IMR-90 (cell line): ENCODE results near the gene ROBO1. TPM values are rescaled to one million over a fixed set of nuclear protein-coding genes. Genes with fewer than 3 reads are reported as not detected.

Experiments used
- ATAC-seq: fragments of 200-7000 bp; cut with Tn5 transposase; 2 replicates; pipeline ENCODE4 v1.9.1; 2020; ENCODE audit warnings: low read depth, mild to moderate bottlenecking, moderate library complexity
- BruUV-seq: library from RNA; stranded (reverse); fragments of 400-500 nt; replicated peaks from 2 replicates; lab custom pipeline; 2021; lab: Mats Ljungman, UMichigan
- CTCF ChIA-PET: fragments of 300-600 bp; formaldehyde crosslinking; extraction: SDS; loops from one replicate; lab custom pipeline; 2021; ENCODE audit warnings: antibody characterized with exemption; lab: Yijun Ruan, JAX
- POLR2A ChIA-PET: fragments of 300-600 bp; sonication (Branson Sonifier 250); formaldehyde crosslinking; loops from one replicate; lab custom pipeline; 2022; ENCODE audit warnings: antibody characterized with exemption; ENCODE audit not compliant: unreplicated experiment; lab: Charles Lee
- DNase-seq: peaks from one replicate; pipeline ENCODE4 v3.0.0; 2013
- H2AFZ ChIP-seq: replicated peaks from 2 replicates; pipeline ENCODE3; 2013; ENCODE audit warnings: low read length, mild to moderate bottlenecking; ENCODE audit not compliant: poor library complexity
- H2AK5ac ChIP-seq: 2 replicates; pipeline ENCODE4 v1.6.1; 2013; ENCODE audit warnings: low read depth, low read length, inconsistent platforms
- H2AK9ac ChIP-seq: replicated peaks from 2 replicates; pipeline ENCODE3; 2013; ENCODE audit warnings: mild to moderate bottlenecking, low read depth, low read length, moderate library complexity; ENCODE audit not compliant: poor library complexity
- H2BK120ac ChIP-seq: 2 replicates; pipeline ENCODE4 v1.6.1; 2013; ENCODE audit warnings: low read depth, low read length, inconsistent platforms
- H2BK15ac ChIP-seq: 3 replicates; pipeline ENCODE4 v1.6.1; 2013; ENCODE audit warnings: low read depth, low read length, inconsistent platforms
- H2BK20ac ChIP-seq: 2 replicates; pipeline ENCODE4 v1.6.1; 2013; ENCODE audit warnings: low read depth, mild to moderate bottlenecking, inconsistent platforms, low read length, moderate library complexity
- H2BK5ac ChIP-seq: 2 replicates; pipeline ENCODE4 v1.6.1; 2013; ENCODE audit warnings: mild to moderate bottlenecking, low read depth, low read length, inconsistent platforms; ENCODE audit not compliant: poor library complexity, severe bottlenecking
- H3K14ac ChIP-seq: replicated peaks from 2 replicates; pipeline ENCODE4 v1.6.1; 2013; ENCODE audit warnings: low read depth, low read length, inconsistent platforms
- H3K18ac ChIP-seq: 2 replicates; pipeline ENCODE4 v1.6.1; 2013; ENCODE audit warnings: low read depth, low read length, control low read depth
- H3K23ac ChIP-seq: 2 replicates; pipeline ENCODE4 v1.6.1; 2013; ENCODE audit warnings: low read depth, low read length, inconsistent platforms
- H3K27ac ChIP-seq: 2 replicates; pipeline ENCODE4 v1.5.1; 2013; ENCODE audit warnings: mild to moderate bottlenecking, control low read depth, low read length; ENCODE audit not compliant: insufficient read depth
- H3K27me3 ChIP-seq: 2 replicates; pipeline ENCODE4 v1.6.1; 2013; ENCODE audit warnings: low read length; ENCODE audit not compliant: control insufficient read depth, insufficient read depth
- H3K36me3 ChIP-seq: 2 replicates; pipeline ENCODE4 v1.6.1; 2013; ENCODE audit warnings: low read length, mixed read lengths; ENCODE audit not compliant: control insufficient read depth, insufficient read depth
- H3K4ac ChIP-seq: 2 replicates; pipeline ENCODE4 v1.6.1; 2013; ENCODE audit warnings: low read depth, low read length, inconsistent platforms
- H3K4me1 ChIP-seq: 2 replicates; pipeline ENCODE4 v1.6.1; 2013; ENCODE audit warnings: low read length, mixed read lengths; ENCODE audit not compliant: control insufficient read depth, insufficient read depth
- H3K4me2 ChIP-seq: 2 replicates; pipeline ENCODE4 v1.6.1; 2013; ENCODE audit warnings: low read depth, mild to moderate bottlenecking, control low read depth, low read length, moderate library complexity
- H3K4me3 ChIP-seq: 2 replicates; pipeline ENCODE4 v1.5.1; 2013; ENCODE audit warnings: low read depth, mild to moderate bottlenecking, control low read depth, low read length, moderate library complexity; ENCODE audit not compliant: insufficient read depth
- H3K56ac ChIP-seq: 2 replicates; pipeline ENCODE4 v1.6.1; 2013; ENCODE audit warnings: low read length, inconsistent platforms; ENCODE audit not compliant: insufficient read depth; ENCODE audit errors: extremely low read depth
- H3K79me1 ChIP-seq, 2 experiments: 2 replicates each; pipeline ENCODE4 v1.6.1; 2013; ENCODE audit warnings: low read length in 2 of 2, inconsistent platforms in 1 of 2, low read depth in 1 of 2
- H3K9ac ChIP-seq: 2 replicates; pipeline ENCODE4 v1.6.1; 2013; ENCODE audit warnings: low read depth, low read length, control low read depth
- H3K9me1 ChIP-seq: 2 replicates; pipeline ENCODE4 v1.6.1; 2013; ENCODE audit warnings: low read length, inconsistent platforms; ENCODE audit not compliant: insufficient read depth
- H3K9me3 ChIP-seq: 2 replicates; pipeline ENCODE4 v1.6.1; 2013; ENCODE audit warnings: low read length; ENCODE audit not compliant: control insufficient read depth, insufficient read depth
- H4K20me1 ChIP-seq: 2 replicates; pipeline ENCODE4 v1.6.1; 2013; ENCODE audit warnings: low read length, inconsistent platforms; ENCODE audit not compliant: insufficient read depth
- H4K5ac ChIP-seq: 2 replicates; pipeline ENCODE4 v1.6.1; 2013; ENCODE audit warnings: mild to moderate bottlenecking, low read depth, low read length, control low read depth
- H4K8ac ChIP-seq, 2 experiments: 2 replicates each; pipeline ENCODE4 v1.6.1; 2013; ENCODE audit warnings: low read depth in 2 of 2, low read length in 2 of 2, control low read depth in 1 of 2, inconsistent platforms in 1 of 2
- H4K91ac ChIP-seq: 2 replicates; pipeline ENCODE4 v1.6.1; 2013; ENCODE audit warnings: low read depth, low read length, inconsistent platforms; ENCODE audit not compliant: insufficient read depth
- BHLHE40 ChIP-seq: fragments of 150-350 bp; IDR thresholded peaks from 2 replicates; pipeline ENCODE4 v1.6.1; 2016; ENCODE audit warnings: mild to moderate bottlenecking, low read depth, low read length
- CEBPB ChIP-seq: IDR thresholded peaks from 2 replicates; pipeline ENCODE4 v1.6.1; 2012; ENCODE audit warnings: low read depth, low read length, improper control_type of control experiment
- CHD1 ChIP-seq: IDR thresholded peaks from 2 replicates; pipeline ENCODE4 v1.6.1; 2012; ENCODE audit warnings: low read depth, low read length, improper control_type of control experiment
- CTCF ChIP-seq: conservative IDR thresholded peaks from 2 replicates; pipeline ENCODE4 v1.5.1; 2012; ENCODE audit warnings: mild to moderate bottlenecking, low read depth, low read length, improper control_type of control experiment
- ELK1 ChIP-seq: fragments of 150-350 bp; IDR thresholded peaks from 2 replicates; pipeline ENCODE4 v1.6.1; 2016; ENCODE audit warnings: low read depth, mild to moderate bottlenecking, low read length, moderate library complexity, borderline replicate concordance
- FOS ChIP-seq: fragments of 150-350 bp; IDR thresholded peaks from 2 replicates; pipeline ENCODE4 v1.6.1; 2016; ENCODE audit warnings: low read depth, low read length
- MAFK ChIP-seq: IDR thresholded peaks from 2 replicates; pipeline ENCODE4 v1.6.1; 2012; ENCODE audit warnings: low read depth, low read length, improper control_type of control experiment
- MAZ ChIP-seq: IDR thresholded peaks from 2 replicates; pipeline ENCODE4 v1.6.1; 2012; ENCODE audit warnings: low read depth, mild to moderate bottlenecking, low read length, improper control_type of control experiment, moderate library complexity, borderline replicate concordance
- MXI1 ChIP-seq: IDR thresholded peaks from 2 replicates; pipeline ENCODE4 v1.6.1; 2012; ENCODE audit warnings: low read depth, mild to moderate bottlenecking, low read length, moderate library complexity, borderline replicate concordance
- NFE2L2 ChIP-seq: fragments of 150-350 bp; IDR thresholded peaks from 2 replicates; pipeline ENCODE4 v1.6.1; 2016; ENCODE audit warnings: low read depth, mild to moderate bottlenecking, low read length
- POLR2A ChIP-seq: IDR thresholded peaks from 2 replicates; pipeline ENCODE4 v1.6.1; 2012; ENCODE audit warnings: mild to moderate bottlenecking, low read depth, low read length
- RAD21 ChIP-seq: IDR thresholded peaks from 2 replicates; pipeline ENCODE4 v1.6.1; 2012; ENCODE audit warnings: low read length, improper control_type of control experiment
- RCOR1 ChIP-seq: IDR thresholded peaks from 2 replicates; pipeline ENCODE4 v1.6.1; 2012; ENCODE audit warnings: mild to moderate bottlenecking, low read length, improper control_type of control experiment; ENCODE audit not compliant: insufficient replicate concordance
- RFX5 ChIP-seq: IDR thresholded peaks from 2 replicates; pipeline ENCODE4 v1.8.0; 2012; ENCODE audit warnings: low read depth, mild to moderate bottlenecking, low read length, moderate library complexity
- SMC3 ChIP-seq: fragments of 150-350 bp; IDR thresholded peaks from 2 replicates; pipeline ENCODE4 v1.6.1; 2016; ENCODE audit warnings: low read depth, mild to moderate bottlenecking, antibody characterized with exemption, low read length, moderate library complexity
- USF2 ChIP-seq: fragments of 150-350 bp; IDR thresholded peaks from 2 replicates; pipeline ENCODE4 v1.6.1; 2017; ENCODE audit warnings: mild to moderate bottlenecking, antibody characterized with exemption, low read length, low read depth
- WGBS, 2 experiments: methylation state at CpG; one replicate each; pipeline versions ENCODE4 v1.1.5 to v1.1.7; 2013; ENCODE audit warnings: missing lambda C conversion rate in 2 of 2; ENCODE audit not compliant: insufficient read length in 1 of 2; ENCODE audit errors: extremely low coverage in 2 of 2; 5-methylcytosine and 5-hydroxymethylcytosine counted together
- dilution Hi-C: fragments of 300-500 bp; cut with HindIII; formaldehyde crosslinking; loops from one replicate; pipeline ENCODE4 v1.14.3; 2018; ENCODE audit warnings: low sequenced_read_pairs; ENCODE audit not compliant: unreplicated experiment
- in situ Hi-C: fragments of 300-500 bp; cut with MboI; formaldehyde crosslinking; loops from 3 replicates; pipeline ENCODE4 v1.14.3; 2019; ENCODE audit warnings: low sequenced_read_pairs, inconsistent platforms, mixed read lengths
- intact Hi-C: fragments of 100-400 bp; cut with micrococcal nuclease; formaldehyde crosslinking; loops from 2 replicates; pipeline ENCODE4 v1.10.0; 2022
- polyA plus RNA-seq, 3 experiments: library from polyadenylated mRNA; depleted of rRNA; stranded (reverse); fragments of >200 nt; gene quantifications; 2 replicates each; pipeline ENCODE4 v1.2.3, GENCODE V29; 2012; ENCODE audit warnings: low replicate concordance in 1 of 3
- total RNA-seq: library from RNA; depleted of rRNA; stranded (reverse); fragments of >200 nt; gene quantifications from 2 replicates; pipeline ENCODE4 v1.2.3, GENCODE V29; 2012

Gene ROBO1
- total and polyA plus RNA-seq, 2 of the 4 experiments (the other 2 are of a cell fraction) = 24.1 to 53.9 TPM

- no peak overlapping the region for H4K5ac ChIP-seq
- no peak overlapping the region for H3K56ac ChIP-seq
- TF ChIP-seq USF2 (no peak), BHLHE40 (no peak), CTCF (no peak), RFX5 (no peak), RCOR1 (no peak), FOS (no peak), CEBPB (no peak), MAFK (no peak), SMC3 (no peak), POLR2A (no peak), MXI1 (no peak), ELK1 (no peak), CHD1 (no peak), RAD21 (no peak), MAZ (no peak), NFE2L2 (no peak)
- dilution Hi-C loops (no loop called here), in situ Hi-C loops (no loop called here), intact Hi-C loops (loop anchor here (10.0 kb wide), 1 partner anchor 207 kb away; no protein-coding TSS in a partner anchor)
- H3K9me3 ChIP-seq = no peaks in the 10 kb centered on the region
- WGBS, 2 experiments = no CpG with 5 or more reads among the region's 3 CpGs
- ChIA-PET POLR2A (no interaction called here), CTCF (no interaction called here)
- no peak overlapping the region for H3K27ac ChIP-seq
- no peak overlapping the region for H2BK120ac ChIP-seq
- H2AK5ac ChIP-seq = 0 out of 2 replicates have a peak overlapping the region, but pooled peaks have one; percentile 43
- DNase-seq (no peak), ATAC-seq (no peak)
- H2AK9ac ChIP-seq = no peak overlapping the region
- peak overlapping the region; percentile 70; the same call in 1 of the 2 replicates for H3K4ac ChIP-seq
- no peak overlapping the region for H4K91ac ChIP-seq
- peak overlapping the region; percentile 74 for H2AFZ ChIP-seq
- H3K23ac ChIP-seq = peak overlapping the region; percentile 60; the same call in 1 of the 2 replicates
- H3K14ac ChIP-seq = 0 out of 2 replicates have a peak overlapping the region, but pooled peaks have one; percentile 62
- H3K4me1 ChIP-seq = peaks cover 4% of the 10 kb centered on the region; the same call in 1 of the 2 replicates
- H3K27me3 ChIP-seq = no peaks in the 10 kb centered on the region
- no peaks in the 10 kb centered on the region for H4K20me1 ChIP-seq
- no TSS peak for BruUV-seq
- H2BK5ac ChIP-seq = no peak overlapping the region
- no peak overlapping the region for H3K4me2 ChIP-seq
- no peaks in the 10 kb centered on the region for H3K36me3 ChIP-seq
- no peak overlapping the region for H3K9ac ChIP-seq
- no peak overlapping the region for H3K4me3 ChIP-seq
- H2BK15ac ChIP-seq = peak overlapping the region; percentile 89; the same call in 1 of the 3 replicates
- no peak overlapping the region; a peak in 1 of 4 replicates for H4K8ac ChIP-seq
- H2BK20ac ChIP-seq = no peak overlapping the region
- peaks cover 0 to 9% of the 10 kb centered on the region in 2 experiments; a peak in 2 of 4 replicates for H3K79me1 ChIP-seq
- no peak overlapping the region; the same call in 1 of the 2 replicates for H3K18ac ChIP-seq
- H3K9me1 ChIP-seq = no peaks in the 10 kb centered on the region; the same call in 1 of the 2 replicates
These were observed 895.6 kb downstream of the ROBO1 start for GRCh38 chr3:78872195-78872594.
